Measurements from ENCODE around the gene LRRC4. TPM values are rescaled to one million over a fixed set of nuclear protein-coding genes. Genes with fewer than 3 reads are reported as not detected.

The LRRC4 gene
- total and polyA plus RNA-seq, 11 donors: 0.89 to 6.8 (median 3.9) TPM

DNA sequence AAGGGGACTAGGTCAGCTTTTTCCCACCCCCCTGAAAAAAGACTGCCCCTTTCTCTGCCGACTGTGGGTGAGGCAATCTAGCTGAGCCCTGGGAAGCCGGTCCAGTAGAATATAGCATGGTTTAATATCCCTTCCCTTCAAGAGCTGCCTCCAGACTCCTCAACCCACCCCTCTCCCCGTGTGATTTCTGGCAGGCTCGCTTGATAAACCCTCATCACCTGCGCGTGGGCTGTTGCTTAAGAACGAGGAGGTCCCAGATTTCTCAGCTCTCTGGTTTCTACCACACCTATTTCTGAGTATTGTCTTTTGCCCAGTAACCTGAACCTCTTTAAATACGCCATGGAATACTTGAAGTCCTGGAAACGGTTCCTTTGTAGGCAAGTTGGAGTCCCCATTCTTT is 2.0 kb upstream of the LRRC4 start:
- peaks cover 0 to 37% (median 12%) of the 10 kb centered on the region in 12 donors for H3K4me1 ChIP-seq
- peaks cover 0 to 6% (median 0%) of the 10 kb centered on the region in 9 donors for H3K36me3 ChIP-seq
- peak overlapping the region in 1 of 12 donors; percentile 61 for H3K4me3 ChIP-seq
- intact Hi-C loops (cut with DNase I): loop anchor here in 8 of 10 donors (5.0 to 10.0 kb wide), 8 partner anchors 91 to 328 kb away; no protein-coding TSS in a partner anchor
- DNase-seq (no peak), ATAC-seq (no peak)
- TF ChIP-seq CTCF (IDR thresholded peaks at IDR 0.05): no peak
- no peak for TF ChIP-seq POLR2A (IDR thresholded peaks at IDR 0.05)
- no peaks in the 10 kb centered on the region for H3K27me3 ChIP-seq
- no peaks in the 10 kb centered on the region for H3K9me3 ChIP-seq
- whole genome bisulfite sequencing, 4 donors: 80 to 91% (median 86%) methylated on average over 9 of the region's 9 CpGs
- H3K27ac ChIP-seq: no peak overlapping the region

- TF ChIP-seq CTCF (IDR thresholded peaks at IDR 0.05) (no peak), POLR2A (IDR thresholded peaks at IDR 0.05) (no peak)
- Histone ChIP-seq H3K4me1 (peaks cover 0 to 40% (median 12%) of the 10 kb centered on the region in 12 donors), H3K9me3 (no peaks in the 10 kb centered on the region), H3K27ac (peak overlapping the region in 4 of 12 donors; percentile 27 to 66 (median 35)), H3K36me3 (peaks cover 0 to 6% (median 0%) of the 10 kb centered on the region in 9 donors), H3K27me3 (no peaks in the 10 kb centered on the region), H3K4me3 (peak overlapping the region; percentile 34 to 79 (median 60))
- ATAC-seq (peak in 2 of 4 donors; percentile 21 to 39), DNase-seq (peak in 3 of 5 donors; percentile 30 to 70 (median 46))
- 16 to 26% (median 20%) methylated on average over 34 to 41 of the region's 41 CpGs for WGBS, 4 donors
- intact Hi-C loops (cut with DNase I): loop anchor here in 8 of 10 donors (5.0 to 10.0 kb wide), 8 partner anchors 90 to 328 kb away; no protein-coding TSS in a partner anchor
These were observed 1.5 kb upstream of the LRRC4 start for GRCh38 chr7:128032605-128033235.

DNA sequence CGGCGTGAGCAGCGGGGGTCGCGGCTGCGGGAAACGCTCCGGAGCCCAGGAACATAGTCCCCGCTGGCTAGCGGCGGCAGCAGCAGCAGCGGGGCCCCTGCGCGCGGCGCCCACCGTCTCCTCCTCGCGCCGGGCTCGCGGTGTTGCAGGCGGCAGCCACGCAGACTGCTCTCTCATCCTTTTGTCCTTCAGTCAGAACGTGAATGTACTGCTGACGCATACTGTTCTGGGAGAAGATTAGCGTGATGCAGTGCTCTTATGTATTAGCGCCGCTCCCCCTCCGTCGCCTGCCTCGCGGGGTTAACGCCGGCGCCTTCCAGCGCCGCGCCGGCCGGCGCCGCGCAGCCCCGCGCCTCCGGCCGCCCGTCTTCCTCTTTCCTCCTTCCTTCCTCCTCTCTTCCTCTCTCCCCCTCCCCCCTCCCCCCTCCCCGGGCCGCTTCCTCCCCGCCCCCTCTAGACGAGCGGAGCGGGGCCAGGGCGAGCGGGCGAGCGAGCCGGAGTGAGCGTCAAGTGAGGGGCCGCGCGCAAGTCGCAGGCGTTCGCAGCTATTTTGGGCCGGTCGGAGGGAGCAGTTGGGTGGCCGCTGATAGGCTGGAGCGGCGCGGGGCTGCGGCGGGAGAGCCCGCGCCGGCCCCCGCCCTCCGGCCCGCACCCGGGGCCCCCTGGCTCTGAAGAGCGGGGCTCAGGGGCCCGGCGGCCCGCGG is 816 bp upstream of the LRRC4 start:
- Histone ChIP-seq H3K4me1 (peaks cover 0 to 42% (median 12%) of the 10 kb centered on the region in 12 donors), H3K36me3 (peaks cover 0 to 6% (median 0%) of the 10 kb centered on the region in 9 donors), H3K27me3 (no peaks in the 10 kb centered on the region), H3K9me3 (no peaks in the 10 kb centered on the region), H3K4me3 (peak overlapping the region; percentile 34 to 79 (median 60)), H3K27ac (peak overlapping the region in 7 of 12 donors; percentile 27 to 66 (median 42))
- intact Hi-C loops (cut with DNase I): loop anchor here in 8 of 10 donors (2.0 to 10.0 kb wide), 9 partner anchors 35 to 327 kb away; no protein-coding TSS in a partner anchor
- DNase-seq (peak; percentile 36 to 77 (median 55)), ATAC-seq (peak; percentile 59 to 84 (median 78))
- 0 to 1% (median 1%) methylated on average over 43 to 87 of the region's 87 CpGs for WGBS, 4 donors
- TF ChIP-seq POLR2A (IDR thresholded peaks at IDR 0.05) (no peak), CTCF (IDR thresholded peaks at IDR 0.05) (peak in 6 of 12 donors; percentile 12 to 49 (median 28))

- Histone ChIP-seq H3K27ac (peak overlapping the region in 1 of 12 donors; percentile 19), H3K4me3 (peak overlapping the region in 10 of 12 donors; percentile 44 to 79 (median 62)), H3K27me3 (no peaks in the 10 kb centered on the region), H3K9me3 (no peaks in the 10 kb centered on the region), H3K36me3 (peaks cover 0 to 6% (median 0%) of the 10 kb centered on the region in 9 donors), H3K4me1 (peaks cover 0 to 55% (median 20%) of the 10 kb centered on the region in 12 donors)
- WGBS, 4 donors: 95 to 98% (median 97%) methylated on average over 21 of the region's 21 CpGs
- ATAC-seq (no peak), DNase-seq (no peak)
- no peak for TF ChIP-seq CTCF (IDR thresholded peaks at IDR 0.05)
- no peak for TF ChIP-seq POLR2A (IDR thresholded peaks at IDR 0.05)
- intact Hi-C loops (cut with DNase I): loop anchor here in 8 of 10 donors (2.0 to 10.0 kb wide), 9 partner anchors 33 to 325 kb away; no protein-coding TSS in a partner anchor
These were observed 979 bp downstream of the LRRC4 start for GRCh38 chr7:128030263-128030653.
